ENCODE results near the gene TRAF5. TPM values are rescaled to one million over a fixed set of nuclear protein-coding genes. Genes with fewer than 3 reads are reported as not detected.

The TRAF5 gene
- polyA plus RNA-seq, 1 experiment = 22.0 TPM

- H3K27me3 ChIP-seq (ENCODE audit: control insufficient read depth, insufficient read depth, low read length) = no peaks in the 10 kb centered on the region
- ChIA-PET POLR2A (no interaction called here), CTCF (interaction anchor here (1.0 kb wide), 1 partner anchor 18 kb away, joined by 6 read pairs; no protein-coding TSS in a partner anchor)
- H3K27ac ChIP-seq (ENCODE audit: low read depth, low read length) = no peak overlapping the region
- TF ChIP-seq, protein P1, sequence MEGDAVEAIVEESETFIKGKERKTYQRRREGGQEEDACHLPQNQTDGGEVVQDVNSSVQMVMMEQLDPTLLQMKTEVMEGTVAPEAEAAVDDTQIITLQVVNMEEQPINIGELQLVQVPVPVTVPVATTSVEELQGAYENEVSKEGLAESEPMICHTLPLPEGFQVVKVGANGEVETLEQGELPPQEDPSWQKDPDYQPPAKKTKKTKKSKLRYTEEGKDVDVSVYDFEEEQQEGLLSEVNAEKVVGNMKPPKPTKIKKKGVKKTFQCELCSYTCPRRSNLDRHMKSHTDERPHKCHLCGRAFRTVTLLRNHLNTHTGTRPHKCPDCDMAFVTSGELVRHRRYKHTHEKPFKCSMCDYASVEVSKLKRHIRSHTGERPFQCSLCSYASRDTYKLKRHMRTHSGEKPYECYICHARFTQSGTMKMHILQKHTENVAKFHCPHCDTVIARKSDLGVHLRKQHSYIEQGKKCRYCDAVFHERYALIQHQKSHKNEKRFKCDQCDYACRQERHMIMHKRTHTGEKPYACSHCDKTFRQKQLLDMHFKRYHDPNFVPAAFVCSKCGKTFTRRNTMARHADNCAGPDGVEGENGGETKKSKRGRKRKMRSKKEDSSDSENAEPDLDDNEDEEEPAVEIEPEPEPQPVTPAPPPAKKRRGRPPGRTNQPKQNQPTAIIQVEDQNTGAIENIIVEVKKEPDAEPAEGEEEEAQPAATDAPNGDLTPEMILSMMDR (IDR thresholded peaks at IDR 0.05; ENCODE audit: low read depth, low read length) = no peak
- DNase-seq (ENCODE audit: low read depth, low spot score) = no peak
- no peaks in the 10 kb centered on the region for H3K9me3 ChIP-seq (ENCODE audit: control insufficient read depth, insufficient read depth, low read length)
- no peak overlapping the region for H3K4me3 ChIP-seq (ENCODE audit: low read depth, low read length)
These were observed 21.6 kb upstream of the TRAF5 start for GRCh38 chr1:211305044-211305443.

- ChIA-PET POLR2A (no interaction called here), CTCF (interaction anchor here (6.6 kb wide), 1 partner anchor 13 kb away, joined by 41 read pairs; no protein-coding TSS in a partner anchor)
- DNase-seq (ENCODE audit: low read depth, low spot score) = no peak
- TF ChIP-seq, protein P1 (IDR thresholded peaks at IDR 0.05; ENCODE audit: low read depth, low read length) = no peak
- H3K27ac ChIP-seq (ENCODE audit: low read depth, low read length) = no peak overlapping the region
- no peaks in the 10 kb centered on the region for H3K27me3 ChIP-seq (ENCODE audit: control insufficient read depth, insufficient read depth, low read length)
- H3K9me3 ChIP-seq (ENCODE audit: control insufficient read depth, insufficient read depth, low read length) = no peaks in the 10 kb centered on the region
- H3K4me3 ChIP-seq (ENCODE audit: low read depth, low read length) = no peak overlapping the region
These were observed 17.0 kb upstream of the TRAF5 start for GRCh38 chr1:211309617-211310016.

- ChIA-PET CTCF (interaction anchor here (0.6 to 6.6 kb wide), 2 partner anchors 10 to 180 kb away, joined by 3 to 41 read pairs; no protein-coding TSS in a partner anchor), POLR2A (no interaction called here)
- Histone ChIP-seq H3K4me3 (ENCODE audit: low read depth, low read length) (no peak overlapping the region), H3K27me3 (ENCODE audit: control insufficient read depth, insufficient read depth, low read length) (no peaks in the 10 kb centered on the region), H3K27ac (ENCODE audit: low read depth, low read length) (no peak overlapping the region), H3K9me3 (ENCODE audit: control insufficient read depth, insufficient read depth, low read length) (no peaks in the 10 kb centered on the region)
- TF ChIP-seq, protein P1 (IDR thresholded peaks at IDR 0.05; ENCODE audit: low read depth, low read length) = no peak
- no peak for DNase-seq (ENCODE audit: low read depth, low spot score)
These were observed 13.2 kb upstream of the TRAF5 start for GRCh38 chr1:211313392-211313791.

GRCh38 chr1:211318576-211319280 is 7.9 kb upstream of the TRAF5 start:
- ChIA-PET CTCF (interaction anchor here (0.6 to 1.2 kb wide), 3 partner anchors 9 to 185 kb away, joined by 3 to 8 read pairs (median 3); no protein-coding TSS in a partner anchor), POLR2A (no interaction called here)
- Histone ChIP-seq H3K4me3 (ENCODE audit: low read depth, low read length) (no peak overlapping the region), H3K27me3 (ENCODE audit: control insufficient read depth, insufficient read depth, low read length) (no peaks in the 10 kb centered on the region), H3K27ac (ENCODE audit: low read depth, low read length) (no peak overlapping the region), H3K9me3 (ENCODE audit: control insufficient read depth, insufficient read depth, low read length) (no peaks in the 10 kb centered on the region)
- no peak for DNase-seq (ENCODE audit: low read depth, low spot score)
- TF ChIP-seq, protein P1 (IDR thresholded peaks at IDR 0.05; ENCODE audit: low read depth, low read length) = no peak

- ChIA-PET POLR2A (no interaction called here), CTCF (no interaction called here)
- no peak overlapping the region for H3K4me3 ChIP-seq (ENCODE audit: low read depth, low read length)
- no peaks in the 10 kb centered on the region for H3K27me3 ChIP-seq (ENCODE audit: control insufficient read depth, insufficient read depth, low read length)
- TF ChIP-seq, protein P1 (IDR thresholded peaks at IDR 0.05; ENCODE audit: low read depth, low read length) = no peak
- H3K9me3 ChIP-seq (ENCODE audit: control insufficient read depth, insufficient read depth, low read length) = no peaks in the 10 kb centered on the region
- no peak for DNase-seq (ENCODE audit: low read depth, low spot score)
- no peak overlapping the region for H3K27ac ChIP-seq (ENCODE audit: low read depth, low read length)
These were observed 6.7 kb upstream of the TRAF5 start for GRCh38 chr1:211319892-211320291.
